Activated B cell treated with CpG ODN at 0.5 μM for 24 hours (primary cell): ENCODE results near the gene FREM2. TPM values are rescaled to one million over a fixed set of nuclear protein-coding genes. Genes with fewer than 3 reads are reported as not detected.

Experiments used
- ATAC-seq: fragments of 200-7000 bp; cut with Tn5 transposase; one replicate; pipeline ENCODE4 v1.10.0; 2021; ENCODE audit warnings: low read depth, mild to moderate bottlenecking, moderate library complexity
- CTCF ChIA-PET: fragments of 350-600 bp; sonication (Branson Sonifier 250); formaldehyde crosslinking; loops from one replicate; lab custom pipeline; 2021; ENCODE audit warnings: antibody characterized with exemption; lab: Charles Lee
- POLR2A ChIA-PET: fragments of 350-600 bp; sonication (Branson Sonifier 250); formaldehyde crosslinking; loops from one replicate; lab custom pipeline; 2021; ENCODE audit warnings: antibody characterized with exemption; lab: Charles Lee
- DNase-seq: peaks from one replicate; pipeline ENCODE4 v3.0.0; 2022
- H3K27ac Mint-ChIP-seq: one replicate; pipeline ENCODE4 v1.8.0; 2020; ENCODE audit warnings: mixed read lengths
- H3K27me3 Mint-ChIP-seq: one replicate; pipeline ENCODE4 v1.8.0; 2021; ENCODE audit warnings: mixed read lengths
- H3K36me3 Mint-ChIP-seq: one replicate; pipeline ENCODE4 v1.8.0; 2021; ENCODE audit warnings: low read depth, mixed read lengths
- H3K4me1 Mint-ChIP-seq: one replicate; pipeline ENCODE4 v1.8.0; 2021; ENCODE audit warnings: mixed read lengths
- H3K4me3 Mint-ChIP-seq: one replicate; pipeline ENCODE4 v1.8.0; 2020; ENCODE audit warnings: mild to moderate bottlenecking, mixed read lengths
- H3K9me3 Mint-ChIP-seq: one replicate; pipeline ENCODE4 v1.8.0; 2020; ENCODE audit warnings: mixed read lengths
- intact Hi-C: fragments of 100-400 bp; cut with micrococcal nuclease; formaldehyde crosslinking; loops from one replicate; pipeline ENCODE4 v1.15.1; 2024
- total RNA-seq: library from RNA; stranded (reverse); gene quantifications from 2 replicates; pipeline ENCODE4 v1.2.3, GENCODE V29; 2022
- TF ChIP-seq, protein P1 (sequence below): fragments of 200-600 bp; IDR thresholded peaks from one replicate; pipeline ENCODE4 v1.8.0; 2022; ENCODE audit warnings: antibody characterized with exemption, mild to moderate bottlenecking

The FREM2 gene
- total RNA-seq, 1 donor from 2014 or later = not detected

DNA sequence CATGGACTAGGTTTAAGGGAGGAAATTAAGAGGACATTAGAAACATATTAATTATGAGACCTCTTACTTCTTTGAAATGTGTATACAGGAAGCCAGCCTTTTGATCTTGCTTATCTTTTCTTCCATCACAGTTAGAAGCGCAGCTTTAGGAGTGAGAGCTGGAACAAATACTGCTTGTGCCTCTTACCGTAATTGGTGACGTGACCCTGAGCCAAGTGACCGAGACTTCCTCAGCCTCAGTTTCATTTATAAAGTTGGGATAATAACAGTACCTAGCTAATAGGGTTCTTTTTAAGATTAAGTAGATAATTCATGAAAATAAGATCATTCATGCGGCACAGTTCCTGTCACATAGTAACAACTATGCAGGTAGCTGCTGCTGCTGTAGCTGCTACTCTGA is 18.5 kb downstream of the FREM2 start:
- ATAC-seq = no peak
- Mint-ChIP-seq H3K4me1 (no peaks in the 10 kb centered on the region), H3K27ac (no peak overlapping the region), H3K27me3 (no peaks in the 10 kb centered on the region), H3K4me3 (no peak overlapping the region), H3K9me3 (no peaks in the 10 kb centered on the region), H3K36me3 (no peaks in the 10 kb centered on the region)
- ChIA-PET CTCF (no interaction called here), POLR2A (no interaction called here)
- TF ChIP-seq, protein P1, sequence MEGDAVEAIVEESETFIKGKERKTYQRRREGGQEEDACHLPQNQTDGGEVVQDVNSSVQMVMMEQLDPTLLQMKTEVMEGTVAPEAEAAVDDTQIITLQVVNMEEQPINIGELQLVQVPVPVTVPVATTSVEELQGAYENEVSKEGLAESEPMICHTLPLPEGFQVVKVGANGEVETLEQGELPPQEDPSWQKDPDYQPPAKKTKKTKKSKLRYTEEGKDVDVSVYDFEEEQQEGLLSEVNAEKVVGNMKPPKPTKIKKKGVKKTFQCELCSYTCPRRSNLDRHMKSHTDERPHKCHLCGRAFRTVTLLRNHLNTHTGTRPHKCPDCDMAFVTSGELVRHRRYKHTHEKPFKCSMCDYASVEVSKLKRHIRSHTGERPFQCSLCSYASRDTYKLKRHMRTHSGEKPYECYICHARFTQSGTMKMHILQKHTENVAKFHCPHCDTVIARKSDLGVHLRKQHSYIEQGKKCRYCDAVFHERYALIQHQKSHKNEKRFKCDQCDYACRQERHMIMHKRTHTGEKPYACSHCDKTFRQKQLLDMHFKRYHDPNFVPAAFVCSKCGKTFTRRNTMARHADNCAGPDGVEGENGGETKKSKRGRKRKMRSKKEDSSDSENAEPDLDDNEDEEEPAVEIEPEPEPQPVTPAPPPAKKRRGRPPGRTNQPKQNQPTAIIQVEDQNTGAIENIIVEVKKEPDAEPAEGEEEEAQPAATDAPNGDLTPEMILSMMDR = no peak
- intact Hi-C loops = no loop called here
- DNase-seq = no peak

DNA sequence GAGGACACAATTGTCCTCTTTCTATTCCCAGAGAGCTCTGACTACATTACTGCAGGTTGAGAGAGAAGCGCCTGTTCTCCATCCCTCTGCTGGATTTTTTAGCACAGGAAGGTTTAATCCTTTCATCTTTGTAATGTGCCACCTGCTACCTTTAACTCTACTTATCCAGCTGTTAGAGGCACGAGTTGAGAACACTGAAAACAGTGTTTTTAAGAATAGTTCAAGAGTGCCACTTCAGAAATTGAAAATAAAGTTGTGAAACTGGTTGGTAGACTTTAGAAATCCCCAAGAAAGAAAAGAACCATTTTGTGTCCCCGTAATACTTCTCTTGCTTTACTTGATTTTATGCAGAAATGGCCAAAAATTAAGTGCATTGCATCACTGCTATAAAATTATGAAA is 20.6 kb downstream of the FREM2 start:
- Mint-ChIP-seq H3K27me3 (no peaks in the 10 kb centered on the region), H3K27ac (no peak overlapping the region), H3K9me3 (no peaks in the 10 kb centered on the region), H3K4me1 (no peaks in the 10 kb centered on the region), H3K36me3 (no peaks in the 10 kb centered on the region), H3K4me3 (no peak overlapping the region)
- intact Hi-C loops = no loop called here
- DNase-seq (no peak), ATAC-seq (no peak)
- CTCF ChIA-PET = no interaction called here
- POLR2A ChIA-PET = no interaction called here
- TF ChIP-seq, protein P1 = no peak

DNA sequence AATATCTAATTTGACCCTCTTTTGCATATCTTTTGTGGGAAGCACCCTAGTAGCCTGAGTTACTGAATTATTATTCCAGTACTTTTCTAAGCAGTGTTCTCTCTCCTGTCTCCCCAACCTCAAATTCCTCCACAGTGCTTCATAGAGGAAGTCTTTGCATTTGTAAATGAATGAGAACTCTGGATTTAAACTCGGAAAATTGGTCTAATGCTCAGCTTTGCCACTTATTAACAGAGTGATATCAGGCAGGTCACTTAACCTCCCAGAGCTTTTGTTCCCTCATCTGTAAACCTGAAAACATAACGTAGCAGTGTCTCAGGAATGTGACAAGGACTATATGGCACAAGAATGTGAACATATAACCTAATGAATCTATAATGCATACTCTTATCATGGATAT is 26.2 kb downstream of the FREM2 start:
- no peak for ATAC-seq
- Mint-ChIP-seq H3K27me3 (no peaks in the 10 kb centered on the region), H3K4me3 (no peak overlapping the region), H3K4me1 (no peaks in the 10 kb centered on the region), H3K36me3 (no peaks in the 10 kb centered on the region), H3K27ac (no peak overlapping the region), H3K9me3 (no peaks in the 10 kb centered on the region)
- ChIA-PET POLR2A (no interaction called here), CTCF (no interaction called here)
- intact Hi-C loops = no loop called here
- DNase-seq = no peak
- TF ChIP-seq, protein P1 = no peak

DNA sequence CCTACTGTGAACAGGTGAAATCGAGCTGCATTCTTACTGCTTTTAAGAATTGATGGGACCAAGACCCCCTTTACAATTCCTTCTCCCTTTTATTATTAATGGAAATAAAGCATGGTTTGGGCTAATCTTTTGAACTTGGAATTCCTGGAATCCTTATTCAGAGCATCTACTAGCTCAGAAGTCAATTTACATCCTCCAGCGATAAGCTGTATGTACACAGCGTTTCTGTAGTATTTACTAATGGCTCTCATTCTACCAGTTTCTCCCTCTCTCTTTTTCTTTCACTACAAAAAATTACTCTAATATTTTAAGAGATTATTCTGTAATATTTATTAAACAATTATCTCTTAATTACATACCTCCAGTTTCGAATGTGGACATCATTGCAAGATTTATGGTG is 31.5 kb downstream of the FREM2 start:
- CTCF ChIA-PET = no interaction called here
- no peak overlapping the region for H3K4me3 Mint-ChIP-seq
- DNase-seq (no peak), ATAC-seq (no peak)
- TF ChIP-seq, protein P1 = no peak
- H3K4me1 Mint-ChIP-seq = no peaks in the 10 kb centered on the region
- no peaks in the 10 kb centered on the region for H3K36me3 Mint-ChIP-seq
- intact Hi-C loops = no loop called here
- H3K9me3 Mint-ChIP-seq = no peaks in the 10 kb centered on the region
- POLR2A ChIA-PET = no interaction called here
- H3K27me3 Mint-ChIP-seq = no peaks in the 10 kb centered on the region
- H3K27ac Mint-ChIP-seq = no peak overlapping the region

DNA sequence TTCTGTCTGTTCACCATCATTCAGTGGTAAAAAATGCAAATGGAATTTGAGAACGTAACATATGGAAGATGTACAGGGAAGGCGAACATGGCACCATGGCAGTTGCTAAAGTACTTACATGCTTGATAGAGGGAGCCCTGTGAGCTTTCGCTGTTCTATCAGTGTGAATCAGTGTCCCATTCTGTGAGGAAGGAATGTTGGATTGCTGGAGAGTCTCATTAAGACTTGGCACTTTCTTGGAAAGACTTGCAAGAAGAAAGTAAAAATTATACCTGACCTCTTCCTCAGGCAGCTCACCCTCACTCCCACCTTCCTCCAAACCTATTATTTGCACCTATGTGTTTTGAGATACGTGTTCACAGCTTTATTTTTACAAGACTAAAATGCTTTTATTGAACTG is 43.5 kb downstream of the FREM2 start:
- ChIA-PET CTCF (no interaction called here), POLR2A (no interaction called here)
- H3K27ac Mint-ChIP-seq = no peak overlapping the region
- TF ChIP-seq, protein P1 = no peak
- intact Hi-C loops = no loop called here
- no peaks in the 10 kb centered on the region for H3K27me3 Mint-ChIP-seq
- no peaks in the 10 kb centered on the region for H3K9me3 Mint-ChIP-seq
- no peaks in the 10 kb centered on the region for H3K36me3 Mint-ChIP-seq
- no peak overlapping the region for H3K4me3 Mint-ChIP-seq
- H3K4me1 Mint-ChIP-seq = no peaks in the 10 kb centered on the region
- ATAC-seq (no peak), DNase-seq (no peak)
